Measurements from ENCODE around the gene VAMP2. TPM values are rescaled to one million over a fixed set of nuclear protein-coding genes. Genes with fewer than 3 reads are reported as not detected.

Gene VAMP2
- total and polyA plus RNA-seq, 9 of the 15 experiments (the other 6 are each of a cell fraction or from before 2014, with no cell fraction given), result 2.3 to 31.8 (median 6.0) TPM

- TF ChIP-seq SMARCA5 (IDR thresholded peaks at IDR 0.05) (peak; percentile 24; the same call in 1 of the 2 replicates), GTF2B (IDR thresholded peaks at IDR 0.05; ENCODE audit: extremely low read depth, insufficient read length) (no peak)
Observed at GRCh38 chr17:8120520-8121406, 42.0 kb downstream of the VAMP2 start (continued).

GRCh38 chr17:8119581-8120519, 42.9 kb downstream of the VAMP2 start:
- Histone ChIP-seq H3K9me3 (replicated peaks; ENCODE audit: control insufficient read depth, insufficient read depth, low read depth, low read length) (no peaks in the 10 kb centered on the region), H3K4me3 (peak overlapping the region; percentile 65), H3K27me3 (ENCODE audit: control insufficient read depth in 2 of 2, insufficient read depth in 2 of 2, low read length in 2 of 2) (peaks cover 11 to 33% of the 10 kb centered on the region in 2 experiments), H3K36me3 (ENCODE audit: control insufficient read depth, insufficient read depth, low read length) (no peaks in the 10 kb centered on the region), H3K4me2 (ENCODE audit: insufficient read depth, low read length) (peak overlapping the region; percentile 98), H2AFZ (ENCODE audit: low read depth, low read length) (peak overlapping the region; percentile 87), H3K79me2 (ENCODE audit: control insufficient read depth, insufficient read depth, low read length) (no peaks in the 10 kb centered on the region), H3K9me1 (ENCODE audit: control insufficient read depth, insufficient read depth, low read length) (no peaks in the 10 kb centered on the region), H3K27ac (ENCODE audit: extremely low read depth, low read depth, low read length) (peak overlapping the region; percentile 86), H3K9ac (ENCODE audit: insufficient read depth in 1 of 2, low read depth in 2 of 2, low read length in 2 of 2) (peak overlapping the region in 1 of 2 experiments; percentile 81; a peak in 3 of 4 replicates), H4K20me1 (replicated peaks; ENCODE audit: control insufficient read depth, insufficient read depth, low read length) (peaks cover 8% of the 10 kb centered on the region; the same call in 1 of the 2 replicates), H3K4me1 (replicated peaks in 1 of 2; ENCODE audit: control insufficient read depth in 2 of 2, insufficient read depth in 2 of 2, low read length in 2 of 2) (peaks cover 25 to 52% of the 10 kb centered on the region in 2 experiments)
- WGBS (ENCODE audit: insufficient coverage, low coverage, missing lambda C conversion rate), result 2% methylated on average over 28 of the region's 28 CpGs
- TSS peak; percentile 99 for BruUV-seq (replicated peaks)
- ChIA-PET CTCF (ENCODE audit: low intra/inter-chr PET ratio) (interaction anchor here (0.7 to 2.4 kb wide), 3 partner anchors 40 to 258 kb away, joined by 3 to 9 read pairs (median 5); no protein-coding TSS in a partner anchor), POLR2A (interaction anchor here (0.6 to 1.6 kb wide), 11 partner anchors 20 to 257 kb away, joined by 3 to 9 read pairs (median 4); no protein-coding TSS in a partner anchor)
- intact Hi-C loops (cut with micrococcal nuclease), result loop anchor here (1.0 to 10.0 kb wide), 9 partner anchors 19 to 285 kb away; partner anchors contain the start of gene KDM6B
- in situ Hi-C loops (cut with MboI), result loop anchor here (5.0 kb wide), 2 partner anchors 102 to 182 kb away; no protein-coding TSS in a partner anchor
- DNase-seq (ENCODE audit: extremely low read depth in 1 of 4, low spot score in 3 of 4) (peak in 2 of 4 experiments; percentile 61 to 89), FAIRE-seq (peak; percentile 80), ATAC-seq (peak; percentile 46)
- TF ChIP-seq NR2F6 (CRISPR knock-in tag; IDR thresholded peaks at IDR 0.05) (no peak), ARID3A (IDR thresholded peaks at IDR 0.05; ENCODE audit: borderline replicate concordance, low read depth, low read length) (0 out of 2 replicates have a peak, but pooled peaks have one; percentile 62), CREB1 (IDR thresholded peaks at IDR 0.05) (peak; percentile 23; the same call in 1 of the 2 replicates), CREB1 (CRISPR knock-in tag; IDR thresholded peaks at IDR 0.05) (no peak), HDAC1 (IDR thresholded peaks at IDR 0.05) (peak in 1 of 2 experiments; percentile 86; a peak in 2 of 4 replicates), GABPA (tag; conservative IDR thresholded peaks at IDR 0.05; ENCODE audit: low read depth) (no peak)
